SK-N-SH treated with all-trans-retinoic acid at 6 μM for 48 hours (cell line): ENCODE results near the gene NECAB3.

ENCODE experiments used
- CSDC2 ChIP-seq: fragments of 250-450 bp; sonication (Bioruptor Pico); IDR thresholded peaks from 2 replicates; pipeline ENCODE4 v1.5.0; 2020; ENCODE audit warnings: mild to moderate bottlenecking, moderate library complexity
- ZNF565 ChIP-seq: fragments of 450-650 bp; formaldehyde crosslinking; conservative IDR thresholded peaks from 2 replicates; pipeline ENCODE4 v1.5.0; 2020; ENCODE audit warnings: low read depth, mild to moderate bottlenecking, moderate library complexity

GRCh38 chr20:33668466-33669155 lies 5.6 kb downstream of the NECAB3 start:
- no peak for TF ChIP-seq ZNF565
- TF ChIP-seq CSDC2 (CRISPR knock-in tag), result no peak
